ENCODE measurements around the gene TGFBI.

TGFBI gene

GRCh38 chr5:136027311-136027710 is 1.5 kb upstream of the TGFBI start:
- no peak for DNase-seq (ENCODE audit: extremely low read depth, low read depth)
- no peak for TF ChIP-seq CTCF (IDR thresholded peaks at IDR 0.05; ENCODE audit: low read depth, low read length)

- TF ChIP-seq CTCF (IDR thresholded peaks at IDR 0.05; ENCODE audit: low read depth, low read length), result no peak
- no peak for DNase-seq (ENCODE audit: extremely low read depth, low read depth)
Observed at GRCh38 chr5:136028090-136028489, 698 bp upstream of the TGFBI start.

GRCh38 chr5:136030252-136030651 is 1.5 kb downstream of the TGFBI start:
- no peak for TF ChIP-seq CTCF (IDR thresholded peaks at IDR 0.05; ENCODE audit: low read depth, low read length)
- no peak for DNase-seq (ENCODE audit: extremely low read depth, low read depth)

- TF ChIP-seq CTCF (IDR thresholded peaks at IDR 0.05; ENCODE audit: low read depth, low read length), result no peak
- no peak for DNase-seq (ENCODE audit: extremely low read depth, low read depth)
Observed at GRCh38 chr5:136030956-136031611, 2.3 kb downstream of the TGFBI start.

GRCh38 chr5:136031711-136032110 is 2.9 kb downstream of the TGFBI start:
- TF ChIP-seq CTCF (IDR thresholded peaks at IDR 0.05; ENCODE audit: low read depth, low read length), result no peak
- DNase-seq (ENCODE audit: extremely low read depth, low read depth), result no peak

GRCh38 chr5:136032564-136032963 is 3.8 kb downstream of the TGFBI start:
- TF ChIP-seq CTCF (IDR thresholded peaks at IDR 0.05; ENCODE audit: low read depth, low read length), result no peak
- no peak for DNase-seq (ENCODE audit: extremely low read depth, low read depth)

- DNase-seq (ENCODE audit: extremely low read depth, low read depth), result no peak
- TF ChIP-seq CTCF (IDR thresholded peaks at IDR 0.05; ENCODE audit: low read depth, low read length), result no peak
Observed at GRCh38 chr5:136033234-136033633, 4.4 kb downstream of the TGFBI start.
